Loucy (cell line): ENCODE results near the gene MMP28.
A peak's percentile ranks its signal among the peaks of the same experiment; 100 is the strongest.

Experiments used
- H2AFZ ChIP-seq: fragments of 200-600 bp; sonication (generic); 2 replicates; pipeline ENCODE4 v1.6.0; 2016; ENCODE audit warnings: antibody characterized with exemption, mild to moderate bottlenecking, low read length, moderate library complexity
- H3F3A ChIP-seq: fragments of 200-600 bp; 2 replicates; pipeline ENCODE4 v1.6.0; 2016; ENCODE audit warnings: antibody characterized with exemption, low read depth, mild to moderate bottlenecking
- H3K27me3 ChIP-seq: fragments of 200-600 bp; sonication (generic); 2 replicates; pipeline ENCODE4 v1.6.1; 2014; ENCODE audit warnings: low read length, mild to moderate bottlenecking; ENCODE audit not compliant: insufficient read depth, poor library complexity, severe bottlenecking
- H3K36me3 ChIP-seq: fragments of 200-600 bp; sonication (generic); 2 replicates; pipeline ENCODE4 v1.6.1; 2016; ENCODE audit warnings: low read length; ENCODE audit not compliant: insufficient read depth
- H3K4me1 ChIP-seq: fragments of 200-600 bp; sonication (generic); 2 replicates; pipeline ENCODE4 v1.5.1; 2014; ENCODE audit warnings: low read length, mild to moderate bottlenecking; ENCODE audit not compliant: insufficient read depth, poor library complexity, severe bottlenecking
- H3K4me2 ChIP-seq: fragments of 200-600 bp; sonication (generic); 2 replicates; pipeline ENCODE4 v1.6.0; 2014; ENCODE audit warnings: antibody characterized with exemption, low read length, low read depth, mild to moderate bottlenecking; ENCODE audit not compliant: poor library complexity, severe bottlenecking
- H3K4me3 ChIP-seq: fragments of 200-600 bp; sonication (generic); 2 replicates; pipeline ENCODE4 v1.5.1; 2014; ENCODE audit warnings: low read length, mild to moderate bottlenecking, mixed read lengths; ENCODE audit not compliant: poor library complexity, severe bottlenecking
- H3K79me2 ChIP-seq: fragments of 200-600 bp; sonication (generic); 2 replicates; pipeline ENCODE4 v1.6.1; 2014; ENCODE audit warnings: low read length; ENCODE audit not compliant: insufficient read depth
- H3K9ac ChIP-seq: fragments of 200-600 bp; sonication (generic); 2 replicates; pipeline ENCODE4 v1.6.0; 2014; ENCODE audit warnings: mild to moderate bottlenecking, low read depth, low read length, moderate library complexity; ENCODE audit not compliant: poor library complexity, severe bottlenecking
- H3K9me2 ChIP-seq: fragments of 200-600 bp; sonication (generic); replicated peaks from 2 replicates; pipeline ENCODE4 v1.6.1; 2016; ENCODE audit warnings: low read depth, low read length, mixed read lengths
- H3K9me3 ChIP-seq: fragments of 200-600 bp; sonication (generic); 2 replicates; pipeline ENCODE4 v1.6.1; 2014; ENCODE audit warnings: mild to moderate bottlenecking, antibody characterized with exemption, low read length, low read depth; ENCODE audit not compliant: insufficient read depth
- H4K20me1 ChIP-seq: fragments of 200-600 bp; sonication (generic); 2 replicates; pipeline ENCODE4 v1.6.0; 2014; ENCODE audit warnings: antibody characterized with exemption, low read length, mild to moderate bottlenecking; ENCODE audit not compliant: insufficient read depth, poor library complexity, severe bottlenecking
- EZH2phosphoT487 ChIP-seq: fragments of 200-600 bp; IDR thresholded peaks from 2 replicates; pipeline ENCODE4 v1.6.1; 2018; ENCODE audit warnings: antibody characterized with exemption, mild to moderate bottlenecking, moderate library complexity, borderline replicate concordance
- TF ChIP-seq, protein P1 (sequence below): fragments of 200-600 bp; sonication (generic); conservative IDR thresholded peaks from 2 replicates; pipeline ENCODE4 v1.5.1; 2014; ENCODE audit warnings: mild to moderate bottlenecking, antibody characterized with exemption, low read length

Gene MMP28

DNA sequence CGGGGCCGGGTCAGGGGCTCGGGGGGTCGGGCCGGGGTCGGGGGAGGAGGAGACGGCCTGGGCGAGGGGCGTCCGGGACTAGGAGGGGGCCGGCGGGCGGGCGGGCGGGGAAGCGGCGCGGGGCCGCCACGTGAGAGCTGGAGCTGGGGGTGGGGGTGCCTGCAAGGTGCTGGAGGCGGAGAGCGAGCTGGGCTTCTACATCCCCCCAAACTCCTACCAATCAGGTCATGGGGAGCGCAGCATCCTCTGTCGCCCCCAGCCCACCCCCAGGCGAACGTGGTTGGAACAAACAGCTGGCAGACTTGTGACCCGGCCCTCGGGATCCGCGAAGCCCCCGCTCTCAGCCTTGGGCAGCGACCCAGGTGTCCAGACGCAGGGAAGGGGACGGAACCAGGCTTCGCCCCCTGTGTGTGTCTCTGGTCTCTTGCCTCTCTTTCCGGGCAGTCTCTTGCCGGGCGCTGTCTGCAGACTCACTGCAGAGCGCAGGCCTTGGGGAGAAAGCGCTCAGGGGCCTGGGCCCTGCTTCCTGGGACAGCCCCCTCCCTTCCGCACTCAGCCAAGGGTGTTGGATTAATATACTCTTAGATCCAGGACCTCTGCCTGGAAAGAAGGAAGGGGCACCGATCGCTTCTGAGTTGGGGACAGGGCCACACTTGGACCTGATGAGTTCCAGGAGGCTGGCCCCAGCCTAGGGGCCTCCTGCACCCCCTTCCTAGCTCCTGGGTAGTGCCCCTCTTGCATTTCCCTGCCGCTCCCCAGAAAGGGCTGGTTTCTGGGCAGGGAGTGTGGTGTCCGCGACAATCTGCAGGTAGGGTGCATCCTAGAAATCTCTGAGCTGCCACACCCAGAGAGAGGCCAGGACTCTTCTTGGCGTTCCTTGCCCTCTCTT is 63.3 kb downstream of the MMP28 start:
- H3K79me2 ChIP-seq: no peaks in the 10 kb centered on the region
- H3K4me3 ChIP-seq: peak overlapping the region; percentile 67
- no peaks in the 10 kb centered on the region for H3K27me3 ChIP-seq
- H3K36me3 ChIP-seq: no peaks in the 10 kb centered on the region
- H3K9me3 ChIP-seq: no peaks in the 10 kb centered on the region
- no peaks in the 10 kb centered on the region for H4K20me1 ChIP-seq
- TF ChIP-seq EZH2phosphoT487: no peak
- TF ChIP-seq, protein P1, sequence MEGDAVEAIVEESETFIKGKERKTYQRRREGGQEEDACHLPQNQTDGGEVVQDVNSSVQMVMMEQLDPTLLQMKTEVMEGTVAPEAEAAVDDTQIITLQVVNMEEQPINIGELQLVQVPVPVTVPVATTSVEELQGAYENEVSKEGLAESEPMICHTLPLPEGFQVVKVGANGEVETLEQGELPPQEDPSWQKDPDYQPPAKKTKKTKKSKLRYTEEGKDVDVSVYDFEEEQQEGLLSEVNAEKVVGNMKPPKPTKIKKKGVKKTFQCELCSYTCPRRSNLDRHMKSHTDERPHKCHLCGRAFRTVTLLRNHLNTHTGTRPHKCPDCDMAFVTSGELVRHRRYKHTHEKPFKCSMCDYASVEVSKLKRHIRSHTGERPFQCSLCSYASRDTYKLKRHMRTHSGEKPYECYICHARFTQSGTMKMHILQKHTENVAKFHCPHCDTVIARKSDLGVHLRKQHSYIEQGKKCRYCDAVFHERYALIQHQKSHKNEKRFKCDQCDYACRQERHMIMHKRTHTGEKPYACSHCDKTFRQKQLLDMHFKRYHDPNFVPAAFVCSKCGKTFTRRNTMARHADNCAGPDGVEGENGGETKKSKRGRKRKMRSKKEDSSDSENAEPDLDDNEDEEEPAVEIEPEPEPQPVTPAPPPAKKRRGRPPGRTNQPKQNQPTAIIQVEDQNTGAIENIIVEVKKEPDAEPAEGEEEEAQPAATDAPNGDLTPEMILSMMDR: no peak
- no peaks in the 10 kb centered on the region for H3K9me2 ChIP-seq
- H2AFZ ChIP-seq: no peak overlapping the region
- H3F3A ChIP-seq: no peaks in the 10 kb centered on the region
- H3K9ac ChIP-seq: no peak overlapping the region
- no peaks in the 10 kb centered on the region for H3K4me1 ChIP-seq
- no peak overlapping the region for H3K4me2 ChIP-seq

GRCh38 chr17:35731239-35731916 is 64.1 kb downstream of the MMP28 start, which contains the start of gene RASL10B:
RASL10B (plus strand) TSS chr17:35731639; CDS start chr17:35735185, 3,546 bp downstream.
- TF ChIP-seq, protein P1: no peak
- no peak for TF ChIP-seq EZH2phosphoT487
- H3K4me1 ChIP-seq: no peaks in the 10 kb centered on the region
- no peaks in the 10 kb centered on the region for H3K9me2 ChIP-seq
- no peaks in the 10 kb centered on the region; the same call in 1 of the 2 replicates for H3K36me3 ChIP-seq
- H3K9me3 ChIP-seq: no peaks in the 10 kb centered on the region
- peak within 1 kb of the TSS; percentile 19 for H3K9ac ChIP-seq
- H3K4me3 ChIP-seq: peak within 1 kb of the TSS; percentile 67
- peak within 1 kb of the TSS; percentile 44; the same call in 1 of the 2 replicates for H2AFZ ChIP-seq
- H3F3A ChIP-seq: no peaks in the 10 kb centered on the region
- no peaks in the 10 kb centered on the region for H4K20me1 ChIP-seq
- H3K27me3 ChIP-seq: no peaks in the 10 kb centered on the region
- peak within 1 kb of the TSS; percentile 73 for H3K4me2 ChIP-seq
- H3K79me2 ChIP-seq: no peaks in the 10 kb centered on the region

GRCh38 chr17:35730400-35731005 is 64.9 kb downstream of the MMP28 start:
- Histone ChIP-seq H3K9me2 (no peaks in the 10 kb centered on the region), H3K4me1 (no peaks in the 10 kb centered on the region), H3K27me3 (no peaks in the 10 kb centered on the region), H3F3A (no peaks in the 10 kb centered on the region), H3K4me2 (no peak overlapping the region), H3K9ac (no peak overlapping the region), H4K20me1 (no peaks in the 10 kb centered on the region), H3K36me3 (peaks cover 2% of the 10 kb centered on the region; the same call in 1 of the 2 replicates), H2AFZ (no peak overlapping the region), H3K4me3 (no peak overlapping the region), H3K79me2 (no peaks in the 10 kb centered on the region), H3K9me3 (no peaks in the 10 kb centered on the region)
- TF ChIP-seq EZH2phosphoT487: no peak
- TF ChIP-seq, protein P1: no peak
